Erythroblast (primary cell): ENCODE data around the gene ELP4.

Experiments
- GATA1 ChIP-seq: IDR thresholded peaks from 2 replicates; pipeline ENCODE4 v1.6.1; 2011; ENCODE audit warnings: low read depth, mild to moderate bottlenecking, control low read depth, low read length, moderate library complexity
- POLR2A ChIP-seq: IDR thresholded peaks from 2 replicates; pipeline ENCODE4 v1.6.1; 2011; ENCODE audit warnings: mild to moderate bottlenecking, low read length

GRCh38 chr11:31706357-31706756 is 196.8 kb downstream of the ELP4 start:
- TF ChIP-seq POLR2A (no peak), GATA1 (no peak)
